H1 (cell line): ENCODE measurements around the gene OXNAD1. TPM values are rescaled to one million over a fixed set of nuclear protein-coding genes. Genes with fewer than 3 reads are reported as not detected.
A peak's percentile ranks its signal among the peaks of the same experiment; 100 is the strongest.

Experiments used
- CTCF ChIA-PET: fragments of 300-600 bp; sonication (Branson Sonifier 250); formaldehyde crosslinking; loops from one replicate; lab custom pipeline; 2021; ENCODE audit not compliant: partially characterized antibody; lab: Charles Lee
- POLR2A ChIA-PET: fragments of 300-600 bp; sonication (Branson Sonifier 250); formaldehyde crosslinking; loops from one replicate; lab custom pipeline; 2021; ENCODE audit warnings: inconsistent platforms; ENCODE audit not compliant: partially characterized antibody; lab: Charles Lee
- DNase-seq, 2 experiments: peaks; one replicate each; pipeline versions ENCODE4 v3.0.0 to v3.0.0-alpha.2; 2010 to 2022; ENCODE audit warnings: low spot score in 2 of 2, low read depth in 1 of 2, mixed read lengths in 1 of 2
- FAIRE-seq: peaks from 2 replicates; lab custom pipeline; 2011; peaks lifted over from hg19 to GRCh38; lab: Jason Lieb, UNC
- H2AFZ ChIP-seq: 2 replicates; pipeline ENCODE4 v1.8.1; 2012; ENCODE audit warnings: low read length, inconsistent platforms
- H2AK5ac ChIP-seq: 2 replicates; pipeline ENCODE4 v1.6.1; 2013; ENCODE audit warnings: low read depth, low read length
- H2BK120ac ChIP-seq: replicated peaks from 2 replicates; pipeline ENCODE3; 2013; ENCODE audit warnings: low read depth, low read length, inconsistent platforms
- H2BK12ac ChIP-seq: 2 replicates; pipeline ENCODE4 v1.6.1; 2013; ENCODE audit warnings: low read depth, low read length
- H2BK15ac ChIP-seq: 2 replicates; pipeline ENCODE4 v1.6.1; 2013; ENCODE audit warnings: low read length
- H2BK20ac ChIP-seq: 2 replicates; pipeline ENCODE4 v1.6.1; 2013; ENCODE audit warnings: low read length
- H2BK5ac ChIP-seq: 2 replicates; pipeline ENCODE4 v1.6.1; 2013; ENCODE audit warnings: low read depth, low read length
- H3K14ac ChIP-seq: 2 replicates; pipeline ENCODE4 v1.6.1; 2013; ENCODE audit warnings: inconsistent platforms; ENCODE audit not compliant: insufficient read length
- H3K18ac ChIP-seq: 2 replicates; pipeline ENCODE4 v1.6.1; 2013; ENCODE audit warnings: low read length; ENCODE audit errors: extremely low read depth
- H3K23ac ChIP-seq: 2 replicates; pipeline ENCODE4 v1.6.1; 2013; ENCODE audit warnings: inconsistent platforms; ENCODE audit not compliant: insufficient read length
- H3K23me2 ChIP-seq: 2 replicates; pipeline ENCODE4 v1.6.1; 2013; ENCODE audit warnings: low read depth, low read length
- H3K27ac ChIP-seq: 2 replicates; pipeline ENCODE4 v1.6.1; 2011; ENCODE audit warnings: low read depth, low read length, inconsistent platforms
- H3K27me3 ChIP-seq, 4 experiments: replicated peaks in 1 of 4; 1 replicate in 1 of 4; 2 replicates in 3 of 4; pipeline versions ENCODE4 v1.6.1 to v1.8.1; 2011 to 2013; ENCODE audit warnings: low read length in 3 of 4, mild to moderate bottlenecking in 3 of 4, inconsistent platforms in 2 of 4, mixed read lengths in 2 of 4, moderate library complexity in 1 of 4; ENCODE audit not compliant: control insufficient read depth in 3 of 4, insufficient read depth in 3 of 4; ENCODE audit errors: extremely low read depth in 1 of 4
- H3K36me3 ChIP-seq, 4 experiments: 2 replicates each; pipeline versions ENCODE4 v1.6.1 to v1.8.1; 2011 to 2013; ENCODE audit warnings: mild to moderate bottlenecking in 4 of 4, low read length in 3 of 4, moderate library complexity in 2 of 4, control low read depth in 1 of 4, inconsistent platforms in 1 of 4; ENCODE audit not compliant: insufficient read depth in 4 of 4, control insufficient read depth in 2 of 4
- H3K4ac ChIP-seq: replicated peaks from 2 replicates; pipeline ENCODE3; 2013; ENCODE audit warnings: low read length, low read depth, mixed read lengths, inconsistent platforms; ENCODE audit not compliant: insufficient read length
- H3K4me1 ChIP-seq, 4 experiments: replicated peaks in 1 of 4; 1 replicate in 1 of 4; 2 replicates in 3 of 4; pipeline versions ENCODE4 v1.6.1 to v1.8.1; 2011 to 2013; ENCODE audit warnings: low read length in 3 of 4, inconsistent platforms in 2 of 4, mixed read lengths in 1 of 4; ENCODE audit not compliant: insufficient read depth in 4 of 4, control insufficient read depth in 3 of 4
- H3K4me2 ChIP-seq, 2 experiments: 2 replicates each; pipeline versions ENCODE4 v1.6.1 to v1.8.1; 2011 to 2013; ENCODE audit warnings: low read depth in 2 of 2, low read length in 2 of 2, control low read depth in 1 of 2, inconsistent platforms in 1 of 2, mild to moderate bottlenecking in 1 of 2; ENCODE audit not compliant: insufficient read depth in 1 of 2
- H3K4me3 ChIP-seq, 4 experiments: fragments of 200-600, 300-600 bp in 1 of 4; sonication (generic), shearing (Covaris generic), sonication (Bioruptor Twin) in 1 of 4; 2 replicates each; pipeline versions ENCODE4 v1.5.1 to v1.8.1; 2011 to 2016; ENCODE audit warnings: low read length in 4 of 4, low read depth in 3 of 4, control low read depth in 2 of 4, inconsistent platforms in 2 of 4, mild to moderate bottlenecking in 2 of 4, mixed read lengths in 1 of 4, moderate library complexity in 1 of 4; ENCODE audit not compliant: insufficient read depth in 2 of 4; ENCODE audit errors: extremely low read depth in 1 of 4
- H3K56ac ChIP-seq: replicated peaks from 2 replicates; pipeline ENCODE3; 2013; ENCODE audit warnings: low read depth, mild to moderate bottlenecking, mixed read lengths, low read length, inconsistent platforms; ENCODE audit not compliant: insufficient read length
- H3K79me1 ChIP-seq: 2 replicates; pipeline ENCODE4 v1.6.1; 2013; ENCODE audit warnings: low read depth, low read length, control low read depth
- H3K79me2 ChIP-seq, 2 experiments: 2 replicates each; pipeline versions ENCODE4 v1.6.1 to v1.8.1; 2012 to 2013; ENCODE audit warnings: low read length in 2 of 2, mild to moderate bottlenecking in 2 of 2, inconsistent platforms in 1 of 2; ENCODE audit not compliant: insufficient read depth in 2 of 2, control insufficient read depth in 1 of 2
- H3K9ac ChIP-seq, 4 experiments: replicated peaks in 1 of 4; 1 replicate in 1 of 4; 2 replicates in 3 of 4; pipeline versions ENCODE4 v1.6.1 to v1.8.1; 2011 to 2013; ENCODE audit warnings: low read depth in 3 of 4, low read length in 3 of 4, control low read depth in 2 of 4, mild to moderate bottlenecking in 2 of 4, moderate library complexity in 2 of 4, inconsistent platforms in 1 of 4; ENCODE audit errors: extremely low read depth in 1 of 4
- H3K9me3 ChIP-seq, 2 experiments: 2 replicates each; pipeline versions ENCODE4 v1.6.1 to v1.8.1; 2012 to 2013; ENCODE audit warnings: mild to moderate bottlenecking in 2 of 2, moderate library complexity in 2 of 2, control low read depth in 1 of 2, inconsistent platforms in 1 of 2, low read depth in 1 of 2, low read length in 1 of 2, mixed read lengths in 1 of 2; ENCODE audit not compliant: insufficient read depth in 2 of 2
- H4K20me1 ChIP-seq, 2 experiments: replicated peaks in 1 of 2; 2 replicates each; pipeline versions ENCODE3 to v1.8.1; 2011 to 2013; ENCODE audit warnings: inconsistent platforms in 2 of 2, low read length in 2 of 2, mild to moderate bottlenecking in 1 of 2; ENCODE audit not compliant: insufficient read depth in 2 of 2, control insufficient read depth in 1 of 2
- H4K5ac ChIP-seq: 2 replicates; pipeline ENCODE4 v1.6.1; 2013; ENCODE audit warnings: low read length, low read depth, mixed read lengths, inconsistent platforms; ENCODE audit not compliant: insufficient read length
- H4K8ac ChIP-seq: 2 replicates; pipeline ENCODE4 v1.8.0; 2013; ENCODE audit warnings: mild to moderate bottlenecking, moderate library complexity, low read length, inconsistent platforms; ENCODE audit not compliant: insufficient read depth; ENCODE audit errors: extremely low read depth
- H4K91ac ChIP-seq: replicated peaks from 2 replicates; pipeline ENCODE3; 2013; ENCODE audit warnings: low read length, mixed read lengths, inconsistent platforms; ENCODE audit not compliant: insufficient read length
- BCL11A ChIP-seq, 2 experiments: IDR thresholded peaks; one replicate each; pipeline ENCODE4 v1.6.1; 2011; ENCODE audit warnings: low read depth in 2 of 2, low read length in 2 of 2, mild to moderate bottlenecking in 2 of 2
- BRCA1 ChIP-seq: IDR thresholded peaks from 2 replicates; pipeline ENCODE4 v1.6.1; 2012; ENCODE audit warnings: low read depth, low read length, improper control_type of control experiment
- CBX5 ChIP-seq: fragments of 300-800, 300-1000 bp; sonication (generic); IDR thresholded peaks from 2 replicates; pipeline ENCODE4 v1.7.1; 2016; ENCODE audit warnings: antibody characterized with exemption, low read length, low read depth
- KDM5A ChIP-seq: fragments of 200-600 bp; IDR thresholded peaks from 2 replicates; pipeline ENCODE4 v1.7.1; 2012; ENCODE audit warnings: mild to moderate bottlenecking, low read length, inconsistent platforms, mixed read lengths
- SIRT6 ChIP-seq: IDR thresholded peaks from one replicate; pipeline ENCODE4 v1.7.1; 2012; ENCODE audit warnings: low read length, inconsistent platforms
- SUZ12 ChIP-seq: fragments of 200-600 bp; sonication (generic); IDR thresholded peaks from 2 replicates; pipeline ENCODE4 v1.6.1; 2012; ENCODE audit warnings: mild to moderate bottlenecking, inconsistent platforms, low read length, moderate library complexity, mixed read lengths
- TAF7 ChIP-seq: optimal IDR thresholded peaks from 2 replicates; pipeline ENCODE3; 2011; ENCODE audit warnings: low read depth, mild to moderate bottlenecking, inconsistent platforms, low read length, moderate library complexity, borderline replicate concordance
- YY1 ChIP-seq: IDR thresholded peaks from 2 replicates; pipeline ENCODE4 v1.6.1; 2011; ENCODE audit warnings: low read depth, mild to moderate bottlenecking, low read length
- WGBS, 2 experiments: shearing (Covaris generic) in 1 of 2; methylation state at CpG; one replicate each; pipeline versions ENCODE4 v1.1.6 to v1.1.7; 2013 to 2015; ENCODE audit warnings: low lambda C conversion rate in 2 of 2, mixed read lengths in 2 of 2, inconsistent platforms in 1 of 2, low coverage in 1 of 2, missing lambda C conversion rate in 1 of 2; ENCODE audit not compliant: insufficient replicate concordance in 2 of 2, insufficient coverage in 1 of 2, insufficient read length in 1 of 2; ENCODE audit errors: extremely low coverage in 1 of 2, missing lambda C conversion rate in 1 of 2; 5-methylcytosine and 5-hydroxymethylcytosine counted together
- polyA plus RNA-seq, 7 experiments: library from polyadenylated mRNA; depleted of rRNA in 3 of 7; stranded (reverse) in 5 of 7; unstranded in 2 of 7; fragments of >200 nt in 5 of 7; fragments of 200-250 nt in 2 of 7; gene quantifications; 1 replicate in 5 of 7; 2 replicates in 1 of 7; 4 replicates in 1 of 7; pipeline versions ENCODE4 v1.2.1 to v1.2.3, GENCODE V29; 2011 to 2013; ENCODE audit warnings: missing spikeins in 2 of 7, mixed read lengths in 2 of 7
- total RNA-seq: library from RNA; stranded (reverse); fragmentation: NEBNext Ultra II Directional; extraction: Animal tissue kit (Norgen Biotek cat#: 25700); gene quantifications from 2 replicates; pipeline ENCODE4 v1.2.1, GENCODE V29; 2021
- TF ChIP-seq, protein P1 (sequence below): IDR thresholded peaks from 2 replicates; pipeline ENCODE4 v1.6.1; 2012; ENCODE audit warnings: inconsistent platforms
- TF ChIP-seq, protein P2 (sequence below): IDR thresholded peaks from 2 replicates; pipeline ENCODE4 v1.6.1; 2011; ENCODE audit warnings: low read length, improper control_type of control experiment
- TF ChIP-seq, protein P3 (sequence below): IDR thresholded peaks from 2 replicates; pipeline ENCODE4 v1.6.1; 2012; ENCODE audit warnings: inconsistent platforms

OXNAD1 gene
- total and polyA plus RNA-seq, 2 of the 8 experiments (the other 6 are each of a cell fraction or from before 2014, with no cell fraction given) = 14.9 to 24.8 TPM

DNA sequence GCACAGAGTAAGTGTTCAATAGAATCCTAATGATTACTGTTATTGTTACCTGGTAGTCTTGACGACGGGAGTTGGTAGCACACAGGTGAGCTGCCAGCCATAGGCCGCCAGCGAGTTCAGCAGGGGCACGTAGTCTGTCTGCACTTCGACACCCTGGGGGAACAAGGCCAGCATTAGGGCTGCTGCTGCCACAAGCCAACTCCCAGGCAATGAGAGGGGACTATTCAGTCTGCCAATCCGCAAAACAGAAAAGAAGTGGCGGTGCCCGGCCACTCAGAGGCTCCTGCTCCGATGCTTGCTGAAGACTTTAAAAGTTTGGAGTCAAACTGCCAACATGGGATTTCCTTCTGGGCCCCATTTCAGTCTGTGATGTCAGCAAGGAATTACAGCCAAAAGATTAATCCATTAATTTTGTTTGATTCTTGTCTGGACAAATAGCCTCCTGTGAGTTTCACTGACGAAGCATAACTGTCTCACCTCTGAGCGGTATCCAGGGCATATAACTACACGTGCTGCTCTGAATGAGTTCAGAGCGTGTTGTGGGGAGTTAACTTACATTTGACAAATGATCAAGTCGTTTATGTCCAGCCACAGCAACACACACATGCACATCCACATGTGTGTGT is 61.8 kb downstream of the OXNAD1 start:
- Histone ChIP-seq H2BK5ac (0 out of 2 replicates have a peak overlapping the region, but pooled peaks have one; percentile 60), H3K9me3 (peaks cover 0 to 4% of the 10 kb centered on the region in 2 experiments; a peak in 2 of 4 replicates), H3K56ac (no peak overlapping the region), H3K23me2 (no peaks in the 10 kb centered on the region), H3K4me3 (no peak overlapping the region), H3K4me1 (peaks cover 0 to 9% (median 3%) of the 10 kb centered on the region in 4 experiments; a peak in 3 of 7 replicates), H3K79me2 (no peaks in the 10 kb centered on the region), H2AFZ (no peak overlapping the region), H2BK120ac (no peak overlapping the region), H3K36me3 (peaks cover 0 to 12% (median 3%) of the 10 kb centered on the region in 4 experiments; a peak in 4 of 8 replicates), H3K27me3 (no peaks in the 10 kb centered on the region), H2BK12ac (no peak overlapping the region), H3K18ac (no peak overlapping the region), H3K23ac (no peak overlapping the region), H3K14ac (no peak overlapping the region), H3K9ac (no peak overlapping the region), H3K4me2 (no peak overlapping the region), H3K4ac (no peak overlapping the region), H4K20me1 (peaks cover 0 to 1% of the 10 kb centered on the region in 2 experiments), H2AK5ac (peak overlapping the region; percentile 82; the same call in 1 of the 2 replicates), H4K91ac (no peak overlapping the region), H3K27ac (no peak overlapping the region), H4K8ac (no peak overlapping the region), H4K5ac (no peak overlapping the region), H2BK15ac (no peak overlapping the region), H2BK20ac (no peak overlapping the region), H3K79me1 (no peaks in the 10 kb centered on the region)
- FAIRE-seq = no peak
- no peak for DNase-seq
- 90% methylated on average over 15 of the region's 15 CpGs; no CpG with 5 or more reads in 1 of the 2 experiments for WGBS, 2 experiments
- POLR2A ChIA-PET = no interaction called here
- CTCF ChIA-PET = interaction anchor here (1.2 kb wide), 1 partner anchor 24 kb away, joined by 3 read pairs; no protein-coding TSS in a partner anchor
- TF ChIP-seq BCL11A (IDR thresholded peaks at IDR 0.05; ENCODE audit: low read depth in 2 of 2, low read length in 2 of 2) = no peak
- TF ChIP-seq, protein P1, sequence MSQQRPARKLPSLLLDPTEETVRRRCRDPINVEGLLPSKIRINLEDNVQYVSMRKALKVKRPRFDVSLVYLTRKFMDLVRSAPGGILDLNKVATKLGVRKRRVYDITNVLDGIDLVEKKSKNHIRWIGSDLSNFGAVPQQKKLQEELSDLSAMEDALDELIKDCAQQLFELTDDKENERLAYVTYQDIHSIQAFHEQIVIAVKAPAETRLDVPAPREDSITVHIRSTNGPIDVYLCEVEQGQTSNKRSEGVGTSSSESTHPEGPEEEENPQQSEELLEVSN = no peak
- TF ChIP-seq BRCA1 = no peak
- no peak for TF ChIP-seq YY1
- no peak for TF ChIP-seq SUZ12
- no peak for TF ChIP-seq SIRT6
- TF ChIP-seq, protein P2, sequence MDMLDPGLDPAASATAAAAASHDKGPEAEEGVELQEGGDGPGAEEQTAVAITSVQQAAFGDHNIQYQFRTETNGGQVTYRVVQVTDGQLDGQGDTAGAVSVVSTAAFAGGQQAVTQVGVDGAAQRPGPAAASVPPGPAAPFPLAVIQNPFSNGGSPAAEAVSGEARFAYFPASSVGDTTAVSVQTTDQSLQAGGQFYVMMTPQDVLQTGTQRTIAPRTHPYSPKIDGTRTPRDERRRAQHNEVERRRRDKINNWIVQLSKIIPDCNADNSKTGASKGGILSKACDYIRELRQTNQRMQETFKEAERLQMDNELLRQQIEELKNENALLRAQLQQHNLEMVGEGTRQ = no peak
- TF ChIP-seq CBX5 = no peak
- TF ChIP-seq, protein P3, sequence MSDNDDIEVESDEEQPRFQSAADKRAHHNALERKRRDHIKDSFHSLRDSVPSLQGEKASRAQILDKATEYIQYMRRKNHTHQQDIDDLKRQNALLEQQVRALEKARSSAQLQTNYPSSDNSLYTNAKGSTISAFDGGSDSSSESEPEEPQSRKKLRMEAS = no peak
- TF ChIP-seq KDM5A = no peak
- no peak for TF ChIP-seq TAF7
